Measurements from ENCODE around the gene TENM4.

Gene TENM4

GRCh38 chr11:79077702-79078330 is 363.0 kb downstream of the TENM4 start:
- in situ Hi-C loops (cut with HindIII; ENCODE audit: low pct_ligation_motif_present, low pct_unique_long_range_greater_than_20kb, low sequenced_read_pairs), result no loop called here
- DNase-seq, result no peak

- in situ Hi-C loops (cut with HindIII; ENCODE audit: low pct_ligation_motif_present, low pct_unique_long_range_greater_than_20kb, low sequenced_read_pairs), result no loop called here
- peak; percentile 19 for DNase-seq
These were observed 364.2 kb downstream of the TENM4 start for GRCh38 chr11:79076526-79077115.

- no peak for DNase-seq
- in situ Hi-C loops (cut with HindIII; ENCODE audit: low pct_ligation_motif_present, low pct_unique_long_range_greater_than_20kb, low sequenced_read_pairs), result no loop called here
These were observed 366.3 kb downstream of the TENM4 start for GRCh38 chr11:79074547-79074946.

- in situ Hi-C loops (cut with HindIII; ENCODE audit: low pct_ligation_motif_present, low pct_unique_long_range_greater_than_20kb, low sequenced_read_pairs), result no loop called here
- no peak for DNase-seq
These were observed 369.6 kb downstream of the TENM4 start for GRCh38 chr11:79071190-79071589.

- DNase-seq, result no peak
- in situ Hi-C loops (cut with HindIII; ENCODE audit: low pct_ligation_motif_present, low pct_unique_long_range_greater_than_20kb, low sequenced_read_pairs), result no loop called here
These were observed 370.3 kb downstream of the TENM4 start for GRCh38 chr11:79070518-79070917.

- in situ Hi-C loops (cut with HindIII; ENCODE audit: low pct_ligation_motif_present, low pct_unique_long_range_greater_than_20kb, low sequenced_read_pairs), result no loop called here
- no peak for DNase-seq
These were observed 371.3 kb downstream of the TENM4 start for GRCh38 chr11:79069504-79069903.

GRCh38 chr11:79068356-79068755 is 372.5 kb downstream of the TENM4 start:
- DNase-seq, result no peak
- in situ Hi-C loops (cut with HindIII; ENCODE audit: low pct_ligation_motif_present, low pct_unique_long_range_greater_than_20kb, low sequenced_read_pairs), result no loop called here

GRCh38 chr11:79067352-79067679 is 373.5 kb downstream of the TENM4 start:
- in situ Hi-C loops (cut with HindIII; ENCODE audit: low pct_ligation_motif_present, low pct_unique_long_range_greater_than_20kb, low sequenced_read_pairs), result no loop called here
- DNase-seq, result no peak

- no peak for DNase-seq
- in situ Hi-C loops (cut with HindIII; ENCODE audit: low pct_ligation_motif_present, low pct_unique_long_range_greater_than_20kb, low sequenced_read_pairs), result no loop called here
These were observed 374.1 kb downstream of the TENM4 start for GRCh38 chr11:79066456-79067351.

- in situ Hi-C loops (cut with HindIII; ENCODE audit: low pct_ligation_motif_present, low pct_unique_long_range_greater_than_20kb, low sequenced_read_pairs), result no loop called here
- DNase-seq, result peak; percentile 65
These were observed 377.7 kb downstream of the TENM4 start for GRCh38 chr11:79062814-79063762.

- in situ Hi-C loops (cut with HindIII; ENCODE audit: low pct_ligation_motif_present, low pct_unique_long_range_greater_than_20kb, low sequenced_read_pairs), result no loop called here
- DNase-seq, result no peak
These were observed 380.5 kb downstream of the TENM4 start for GRCh38 chr11:79060081-79060953.

GRCh38 chr11:79059141-79059540 is 381.7 kb downstream of the TENM4 start:
- in situ Hi-C loops (cut with HindIII; ENCODE audit: low pct_ligation_motif_present, low pct_unique_long_range_greater_than_20kb, low sequenced_read_pairs), result no loop called here
- no peak for DNase-seq

- in situ Hi-C loops (cut with HindIII; ENCODE audit: low pct_ligation_motif_present, low pct_unique_long_range_greater_than_20kb, low sequenced_read_pairs), result no loop called here
- DNase-seq, result no peak
These were observed 384.8 kb downstream of the TENM4 start for GRCh38 chr11:79055856-79056631.

GRCh38 chr11:79054636-79055035 is 386.2 kb downstream of the TENM4 start:
- no peak for DNase-seq
- in situ Hi-C loops (cut with HindIII; ENCODE audit: low pct_ligation_motif_present, low pct_unique_long_range_greater_than_20kb, low sequenced_read_pairs), result no loop called here

GRCh38 chr11:79052544-79052943 is 388.3 kb downstream of the TENM4 start:
- DNase-seq, result peak; percentile 11
- in situ Hi-C loops (cut with HindIII; ENCODE audit: low pct_ligation_motif_present, low pct_unique_long_range_greater_than_20kb, low sequenced_read_pairs), result no loop called here

- DNase-seq, result no peak
- in situ Hi-C loops (cut with HindIII; ENCODE audit: low pct_ligation_motif_present, low pct_unique_long_range_greater_than_20kb, low sequenced_read_pairs), result no loop called here
These were observed 390.0 kb downstream of the TENM4 start for GRCh38 chr11:79050786-79051185.

GRCh38 chr11:79049741-79050179 is 391.1 kb downstream of the TENM4 start:
- in situ Hi-C loops (cut with HindIII; ENCODE audit: low pct_ligation_motif_present, low pct_unique_long_range_greater_than_20kb, low sequenced_read_pairs), result no loop called here

More at GRCh38 chr11:79049741-79050179, 391.1 kb downstream of the TENM4 start:
- DNase-seq, result no peak

All from ACHN (cell line).